H9 (cell line): ENCODE results near the gene PARP1. TPM values are rescaled to one million over a fixed set of nuclear protein-coding genes. Genes with fewer than 3 reads are reported as not detected.

Experiments used
- DNase-seq: peaks from one replicate; pipeline ENCODE4 v3.0.0-alpha.2; 2017
- H2AFZ ChIP-seq: one replicate; pipeline ENCODE4 v1.6.1; 2013; ENCODE audit warnings: mild to moderate bottlenecking, low read length, control low read depth, moderate library complexity
- H2AK5ac ChIP-seq: 2 replicates; pipeline ENCODE4 v1.6.1; 2013; ENCODE audit warnings: low read length, control low read depth, mixed read lengths; ENCODE audit not compliant: insufficient read length
- H2BK120ac ChIP-seq: one replicate; pipeline ENCODE4 v1.6.1; 2013; ENCODE audit warnings: low read depth, mild to moderate bottlenecking, low read length, control low read depth, inconsistent platforms; ENCODE audit not compliant: poor library complexity, severe bottlenecking
- H2BK12ac ChIP-seq: 2 replicates; pipeline ENCODE4 v1.6.1; 2013; ENCODE audit warnings: low read length, control low read depth, mixed read lengths, low read depth; ENCODE audit not compliant: insufficient read length
- H2BK15ac ChIP-seq: 2 replicates; pipeline ENCODE4 v1.6.1; 2013; ENCODE audit warnings: low read depth, low read length, control low read depth
- H2BK20ac ChIP-seq: one replicate; pipeline ENCODE4 v1.6.1; 2013; ENCODE audit warnings: low read depth, mild to moderate bottlenecking, low read length, control low read depth, inconsistent platforms; ENCODE audit not compliant: poor library complexity, severe bottlenecking
- H2BK5ac ChIP-seq: 2 replicates; pipeline ENCODE4 v1.6.1; 2013; ENCODE audit warnings: low read length, control low read depth, mixed read lengths; ENCODE audit not compliant: insufficient read length
- H3K14ac ChIP-seq: 2 replicates; pipeline ENCODE4 v1.6.1; 2013; ENCODE audit warnings: low read length, control low read depth; ENCODE audit not compliant: insufficient read depth
- H3K18ac ChIP-seq: 2 replicates; pipeline ENCODE4 v1.6.1; 2013; ENCODE audit warnings: low read depth, mild to moderate bottlenecking, mixed read lengths, low read length, control low read depth; ENCODE audit not compliant: insufficient read length
- H3K23ac ChIP-seq: 2 replicates; pipeline ENCODE4 v1.6.1; 2013; ENCODE audit warnings: low read length, control low read depth, mixed read lengths, low read depth; ENCODE audit not compliant: insufficient read length
- H3K23me2 ChIP-seq: 2 replicates; pipeline ENCODE4 v1.6.1; 2013; ENCODE audit warnings: low read depth, mild to moderate bottlenecking, mixed read lengths, low read length, control low read depth; ENCODE audit not compliant: insufficient read length, poor library complexity, severe bottlenecking
- H3K27ac ChIP-seq: 2 replicates; pipeline ENCODE4 v1.5.1; 2013; ENCODE audit warnings: low read length, control low read depth, mixed read lengths, low read depth; ENCODE audit not compliant: insufficient read length
- H3K27me3 ChIP-seq: 2 replicates; pipeline ENCODE4 v1.6.1; 2013; ENCODE audit warnings: low read length, control low read depth, inconsistent platforms; ENCODE audit not compliant: insufficient read depth
- H3K4ac ChIP-seq: 2 replicates; pipeline ENCODE4 v1.6.1; 2013; ENCODE audit warnings: low read depth, mild to moderate bottlenecking, control low read depth, inconsistent platforms, low read length, moderate library complexity
- H3K4me1 ChIP-seq: 2 replicates; pipeline ENCODE4 v1.6.1; 2013; ENCODE audit warnings: low read length, control low read depth, inconsistent platforms; ENCODE audit not compliant: insufficient read depth
- H3K4me2 ChIP-seq: 2 replicates; pipeline ENCODE4 v1.6.1; 2013; ENCODE audit warnings: low read length, control low read depth, mixed read lengths; ENCODE audit not compliant: insufficient read length, insufficient read depth
- H3K56ac ChIP-seq: 2 replicates; pipeline ENCODE4 v1.6.1; 2013; ENCODE audit warnings: low read depth, mild to moderate bottlenecking, mixed read lengths, low read length, control low read depth; ENCODE audit not compliant: insufficient read length
- H3K79me1 ChIP-seq: 2 replicates; pipeline ENCODE4 v1.6.1; 2013; ENCODE audit warnings: low read depth, mild to moderate bottlenecking, moderate library complexity, low read length, control low read depth, inconsistent platforms; ENCODE audit not compliant: insufficient read depth, poor library complexity, severe bottlenecking
- H3K79me2 ChIP-seq: 2 replicates; pipeline ENCODE4 v1.6.1; 2013; ENCODE audit warnings: low read length, control low read depth, inconsistent platforms; ENCODE audit not compliant: insufficient read depth
- H3K9ac ChIP-seq: 2 replicates; pipeline ENCODE4 v1.6.1; 2013; ENCODE audit warnings: low read length, control low read depth, mixed read lengths; ENCODE audit not compliant: insufficient read length; ENCODE audit errors: extremely low read depth
- H3K9me3 ChIP-seq: one replicate; pipeline ENCODE4 v1.6.1; 2013; ENCODE audit warnings: low read depth, low read length, inconsistent platforms; ENCODE audit not compliant: control insufficient read depth
- H3T11ph ChIP-seq: one replicate; pipeline ENCODE4 v1.6.1; 2013; ENCODE audit warnings: mild to moderate bottlenecking, low read length, control low read depth, inconsistent platforms
- H4K20me1 ChIP-seq: one replicate; pipeline ENCODE4 v1.6.1; 2013; ENCODE audit not compliant: control insufficient read depth, insufficient read length, insufficient read depth
- H4K5ac ChIP-seq: 2 replicates; pipeline ENCODE4 v1.6.1; 2013; ENCODE audit warnings: low read depth, mild to moderate bottlenecking, mixed read lengths, low read length, control low read depth; ENCODE audit not compliant: insufficient read length
- H4K8ac ChIP-seq: replicated peaks from 2 replicates; pipeline ENCODE4 v1.6.1; 2013; ENCODE audit warnings: low read length, control low read depth, mixed read lengths, low read depth; ENCODE audit not compliant: insufficient read length
- H4K91ac ChIP-seq: 2 replicates; pipeline ENCODE4 v1.6.1; 2013; ENCODE audit warnings: low read depth, mild to moderate bottlenecking, moderate library complexity, mixed read lengths, low read length, control low read depth; ENCODE audit not compliant: insufficient read length
- H3K27ac Mint-ChIP-seq, 3 experiments: 2 replicates in 2 of 3; 3 replicates in 1 of 3; pipeline ENCODE4 v1.8.0; 2020 to 2021; ENCODE audit warnings: mixed read lengths in 3 of 3, mild to moderate bottlenecking in 1 of 3, moderate library complexity in 1 of 3
- H3K27me3 Mint-ChIP-seq: 2 replicates; pipeline ENCODE4 v1.8.0; 2021; ENCODE audit warnings: low read depth, mild to moderate bottlenecking, moderate library complexity, mixed read lengths
- H3K36me3 Mint-ChIP-seq, 3 experiments: 2 replicates in 2 of 3; 3 replicates in 1 of 3; pipeline ENCODE4 v1.8.0; 2020 to 2021; ENCODE audit warnings: low read depth in 3 of 3, mixed read lengths in 3 of 3; ENCODE audit not compliant: insufficient read depth in 1 of 3
- H3K4me1 Mint-ChIP-seq, 2 experiments: 2 replicates each; pipeline ENCODE4 v1.8.0; 2020; ENCODE audit warnings: mixed read lengths in 2 of 2
- H3K4me3 Mint-ChIP-seq, 2 experiments: 2 replicates in 1 of 2; 3 replicates in 1 of 2; pipeline ENCODE4 v1.8.0; 2020 to 2021; ENCODE audit warnings: mild to moderate bottlenecking in 2 of 2, mixed read lengths in 2 of 2, moderate library complexity in 1 of 2
- H3K9me3 Mint-ChIP-seq, 2 experiments: 2 replicates in 1 of 2; 3 replicates in 1 of 2; pipeline ENCODE4 v1.8.0; 2020; ENCODE audit warnings: mild to moderate bottlenecking in 2 of 2, mixed read lengths in 2 of 2, moderate library complexity in 1 of 2
- WGBS: extraction: QIAGEN DNeasy Blood & Tissue Kit; methylation state at CpG from one replicate; pipeline ENCODE4 v1.1.7; 2013; ENCODE audit warnings: missing lambda C conversion rate, low lambda C conversion rate, mixed read lengths; ENCODE audit not compliant: insufficient read length; ENCODE audit errors: extremely low coverage; 5-methylcytosine and 5-hydroxymethylcytosine counted together
- total RNA-seq: library from RNA; stranded (reverse); gene quantifications from 2 replicates; pipeline ENCODE4 v1.2.1, GENCODE V29; 2021
- TF ChIP-seq, protein P1 (sequence below): fragments of 200-600 bp; sonication (generic); conservative IDR thresholded peaks from 3 replicates; pipeline ENCODE4 v1.8.0; 2021; ENCODE audit warnings: antibody characterized with exemption, mild to moderate bottlenecking

The PARP1 gene
- total RNA-seq, 1 experiment from 2014 or later: 337 TPM

DNA sequence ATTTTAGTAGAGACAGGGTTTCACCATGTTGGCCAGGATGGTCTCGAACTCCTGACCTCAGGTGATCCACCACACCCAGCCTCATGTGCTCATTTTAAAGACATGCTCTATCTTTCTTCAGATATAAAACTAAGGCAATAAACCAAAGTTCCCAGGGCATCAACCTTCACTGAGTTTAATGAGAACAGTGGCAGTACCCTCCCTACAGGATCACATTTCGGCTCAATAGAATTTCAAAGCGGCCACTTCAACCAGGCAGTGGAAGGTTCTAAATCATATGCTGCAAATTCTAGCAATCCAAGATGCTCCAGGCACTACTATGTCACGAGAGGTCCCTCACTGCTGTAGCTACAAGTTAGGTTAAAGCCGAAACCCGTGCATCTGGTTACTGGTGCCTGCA lies 45.5 kb downstream of the PARP1 start:
- no peaks in the 10 kb centered on the region for H3K27me3 ChIP-seq
- no peak overlapping the region for H3K4me3 Mint-ChIP-seq
- H3K4ac ChIP-seq: no peak overlapping the region
- no peak overlapping the region for H2BK20ac ChIP-seq
- H3K9me3 ChIP-seq: no peaks in the 10 kb centered on the region
- H3K18ac ChIP-seq: no peak overlapping the region
- no peak overlapping the region for H3T11ph ChIP-seq
- no CpG with 5 or more reads among the region's 6 CpGs for WGBS
- TF ChIP-seq, protein P1, sequence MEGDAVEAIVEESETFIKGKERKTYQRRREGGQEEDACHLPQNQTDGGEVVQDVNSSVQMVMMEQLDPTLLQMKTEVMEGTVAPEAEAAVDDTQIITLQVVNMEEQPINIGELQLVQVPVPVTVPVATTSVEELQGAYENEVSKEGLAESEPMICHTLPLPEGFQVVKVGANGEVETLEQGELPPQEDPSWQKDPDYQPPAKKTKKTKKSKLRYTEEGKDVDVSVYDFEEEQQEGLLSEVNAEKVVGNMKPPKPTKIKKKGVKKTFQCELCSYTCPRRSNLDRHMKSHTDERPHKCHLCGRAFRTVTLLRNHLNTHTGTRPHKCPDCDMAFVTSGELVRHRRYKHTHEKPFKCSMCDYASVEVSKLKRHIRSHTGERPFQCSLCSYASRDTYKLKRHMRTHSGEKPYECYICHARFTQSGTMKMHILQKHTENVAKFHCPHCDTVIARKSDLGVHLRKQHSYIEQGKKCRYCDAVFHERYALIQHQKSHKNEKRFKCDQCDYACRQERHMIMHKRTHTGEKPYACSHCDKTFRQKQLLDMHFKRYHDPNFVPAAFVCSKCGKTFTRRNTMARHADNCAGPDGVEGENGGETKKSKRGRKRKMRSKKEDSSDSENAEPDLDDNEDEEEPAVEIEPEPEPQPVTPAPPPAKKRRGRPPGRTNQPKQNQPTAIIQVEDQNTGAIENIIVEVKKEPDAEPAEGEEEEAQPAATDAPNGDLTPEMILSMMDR: no peak
- no peaks in the 10 kb centered on the region for H3K4me1 ChIP-seq
- H2BK12ac ChIP-seq: no peak overlapping the region
- no peaks in the 10 kb centered on the region for H3K23me2 ChIP-seq
- no peak overlapping the region for H3K4me2 ChIP-seq
- peaks cover 62 to 98% (median 83%) of the 10 kb centered on the region in 3 experiments for H3K36me3 Mint-ChIP-seq
- no peak overlapping the region for H3K56ac ChIP-seq
- H4K5ac ChIP-seq: no peak overlapping the region
- no peak for DNase-seq
- H2BK120ac ChIP-seq: no peak overlapping the region
- no peaks in the 10 kb centered on the region for H4K20me1 ChIP-seq
- no peaks in the 10 kb centered on the region for H3K79me1 ChIP-seq
- no peak overlapping the region for H3K9ac ChIP-seq
- H4K91ac ChIP-seq: no peak overlapping the region
- no peak overlapping the region for H2AK5ac ChIP-seq
- no peaks in the 10 kb centered on the region for H3K27me3 Mint-ChIP-seq
- H2BK5ac ChIP-seq: no peak overlapping the region
- H3K27ac ChIP-seq: no peak overlapping the region
- no peak overlapping the region for H3K14ac ChIP-seq
- H3K9me3 Mint-ChIP-seq: no peaks in the 10 kb centered on the region
- no peak overlapping the region for H4K8ac ChIP-seq
- H3K4me1 Mint-ChIP-seq: no peaks in the 10 kb centered on the region
- H3K79me2 ChIP-seq: no peaks in the 10 kb centered on the region
- no peak overlapping the region for H3K23ac ChIP-seq
- H2BK15ac ChIP-seq: no peak overlapping the region
- no peak overlapping the region for H2AFZ ChIP-seq
- H3K27ac Mint-ChIP-seq: no peak overlapping the region
